Ovary (tissue), 3 donors: ENCODE data around the gene ARL17B.
"Not testable (repeated sequence)": the region's sequence is repeated elsewhere in the genome, so short reads cannot be mapped to it uniquely, and the experiment has no call there.

Experiments used
- CTCF ChIP-seq, 3 donors: fragments of 450-650 bp in 2 of 3; fragments of 200-600 bp in 1 of 3; IDR thresholded peaks; one replicate each; pipeline versions ENCODE4 v1.5.1 to v1.8.0; 2016 to 2022; ENCODE audit warnings: antibody characterized with exemption in 3 of 3, mild to moderate bottlenecking in 1 of 3
- POLR2A ChIP-seq: fragments of 450-650 bp; IDR thresholded peaks from one replicate; pipeline ENCODE4 v1.6.1; 2017; ENCODE audit warnings: antibody characterized with exemption, mild to moderate bottlenecking, moderate library complexity
- donor health status: DM: no; HTN: no; CAD: no.

GRCh38 chr17:46252804-46253203 is 108.8 kb downstream of the ARL17B start:
- not testable (repeated sequence) for TF ChIP-seq CTCF (IDR thresholded peaks at IDR 0.05); POLR2A
